ENCODE data around the gene PTPDC1.

The PTPDC1 gene

GRCh38 chr9:94068257-94068656 is 16.0 kb upstream of the PTPDC1 start:
- no peak overlapping the region for H3K4me3 ChIP-seq (ENCODE audit: low read depth in 1 of 2, low read length in 2 of 2)
- H3K9me3 ChIP-seq (ENCODE audit: control insufficient read depth in 1 of 2, low read length in 2 of 2): peaks cover 0 to 7% of the 10 kb centered on the region in 2 donors
- H3K27ac ChIP-seq (ENCODE audit: low read depth, low read length): no peak overlapping the region
- no peaks in the 10 kb centered on the region for H3K27me3 ChIP-seq (ENCODE audit: control insufficient read depth in 1 of 2, insufficient read depth in 2 of 2, low read length in 2 of 2)
- H3K9ac ChIP-seq (ENCODE audit: low read depth in 1 of 2, low read length in 2 of 2): no peak overlapping the region
- H3K4me1 ChIP-seq (ENCODE audit: control insufficient read depth in 1 of 2, insufficient read depth in 2 of 2, low read length in 2 of 2): no peaks in the 10 kb centered on the region
- peaks cover 0 to 3% of the 10 kb centered on the region in 2 donors for H3K36me3 ChIP-seq (ENCODE audit: control insufficient read depth in 1 of 2, insufficient read depth in 2 of 2, low read length in 2 of 2)

- no peaks in the 10 kb centered on the region for H3K4me1 ChIP-seq (ENCODE audit: control insufficient read depth in 1 of 2, insufficient read depth in 2 of 2, low read length in 2 of 2)
- H3K9me3 ChIP-seq (ENCODE audit: control insufficient read depth in 1 of 2, low read length in 2 of 2): no peaks in the 10 kb centered on the region
- H3K27me3 ChIP-seq (ENCODE audit: control insufficient read depth in 1 of 2, insufficient read depth in 2 of 2, low read length in 2 of 2): no peaks in the 10 kb centered on the region
- H3K36me3 ChIP-seq (ENCODE audit: control insufficient read depth in 1 of 2, insufficient read depth in 2 of 2, low read length in 2 of 2): peaks cover 0 to 3% of the 10 kb centered on the region in 2 donors
- H3K4me3 ChIP-seq (ENCODE audit: low read depth in 1 of 2, low read length in 2 of 2): no peak overlapping the region
- no peak overlapping the region for H3K27ac ChIP-seq (ENCODE audit: low read depth, low read length)
- no peak overlapping the region for H3K9ac ChIP-seq (ENCODE audit: low read depth in 1 of 2, low read length in 2 of 2)
These were observed 7.7 kb upstream of the PTPDC1 start for GRCh38 chr9:94076557-94076956.

GRCh38 chr9:94078086-94078485 is 6.2 kb upstream of the PTPDC1 start:
- Histone ChIP-seq H3K27ac (ENCODE audit: low read depth, low read length) (no peak overlapping the region), H3K27me3 (ENCODE audit: control insufficient read depth in 1 of 2, insufficient read depth in 2 of 2, low read length in 2 of 2) (no peaks in the 10 kb centered on the region), H3K9ac (ENCODE audit: low read depth in 1 of 2, low read length in 2 of 2) (no peak overlapping the region)

GRCh38 chr9:94079236-94079635 is 5.0 kb upstream of the PTPDC1 start:
- H3K27me3 ChIP-seq (ENCODE audit: control insufficient read depth in 1 of 2, insufficient read depth in 2 of 2, low read length in 2 of 2): no peaks in the 10 kb centered on the region
- no peak overlapping the region for H3K9ac ChIP-seq (ENCODE audit: low read depth in 1 of 2, low read length in 2 of 2)
- no peak overlapping the region for H3K27ac ChIP-seq (ENCODE audit: low read depth, low read length)
- H3K36me3 ChIP-seq (ENCODE audit: control insufficient read depth in 1 of 2, insufficient read depth in 2 of 2, low read length in 2 of 2): no peaks in the 10 kb centered on the region
- H3K4me1 ChIP-seq (ENCODE audit: control insufficient read depth in 1 of 2, insufficient read depth in 2 of 2, low read length in 2 of 2): no peaks in the 10 kb centered on the region
- H3K9me3 ChIP-seq (ENCODE audit: control insufficient read depth in 1 of 2, low read length in 2 of 2): no peaks in the 10 kb centered on the region
- H3K4me3 ChIP-seq (ENCODE audit: low read depth in 1 of 2, low read length in 2 of 2): no peak overlapping the region

More at GRCh38 chr9:94078086-94078485, 6.2 kb upstream of the PTPDC1 start:
- H3K4me3 ChIP-seq (ENCODE audit: low read depth in 1 of 2, low read length in 2 of 2): no peak overlapping the region
- no peaks in the 10 kb centered on the region for H3K4me1 ChIP-seq (ENCODE audit: control insufficient read depth in 1 of 2, insufficient read depth in 2 of 2, low read length in 2 of 2)
- H3K9me3 ChIP-seq (ENCODE audit: control insufficient read depth in 1 of 2, low read length in 2 of 2): no peaks in the 10 kb centered on the region
- H3K36me3 ChIP-seq (ENCODE audit: control insufficient read depth in 1 of 2, insufficient read depth in 2 of 2, low read length in 2 of 2): no peaks in the 10 kb centered on the region

- Histone ChIP-seq H3K9ac (ENCODE audit: low read depth in 1 of 2, low read length in 2 of 2) (no peak overlapping the region), H3K27ac (ENCODE audit: low read depth, low read length) (no peak overlapping the region), H3K9me3 (ENCODE audit: control insufficient read depth in 1 of 2, low read length in 2 of 2) (no peaks in the 10 kb centered on the region), H3K36me3 (ENCODE audit: control insufficient read depth in 1 of 2, insufficient read depth in 2 of 2, low read length in 2 of 2) (peaks cover 0 to 3% of the 10 kb centered on the region in 2 donors), H3K27me3 (ENCODE audit: control insufficient read depth in 1 of 2, insufficient read depth in 2 of 2, low read length in 2 of 2) (no peaks in the 10 kb centered on the region), H3K4me3 (ENCODE audit: low read depth in 1 of 2, low read length in 2 of 2) (no peak overlapping the region), H3K4me1 (ENCODE audit: control insufficient read depth in 1 of 2, insufficient read depth in 2 of 2, low read length in 2 of 2) (no peaks in the 10 kb centered on the region)
These were observed 4.0 kb upstream of the PTPDC1 start for GRCh38 chr9:94080249-94080648.

- Histone ChIP-seq H3K9me3 (ENCODE audit: control insufficient read depth in 1 of 2, low read length in 2 of 2) (no peaks in the 10 kb centered on the region), H3K4me3 (ENCODE audit: low read depth in 1 of 2, low read length in 2 of 2) (no peak overlapping the region), H3K4me1 (ENCODE audit: control insufficient read depth in 1 of 2, insufficient read depth in 2 of 2, low read length in 2 of 2) (no peaks in the 10 kb centered on the region), H3K36me3 (ENCODE audit: control insufficient read depth in 1 of 2, insufficient read depth in 2 of 2, low read length in 2 of 2) (peaks cover 0 to 5% of the 10 kb centered on the region in 2 donors), H3K9ac (ENCODE audit: low read depth in 1 of 2, low read length in 2 of 2) (no peak overlapping the region), H3K27ac (ENCODE audit: low read depth, low read length) (no peak overlapping the region), H3K27me3 (ENCODE audit: control insufficient read depth in 1 of 2, insufficient read depth in 2 of 2, low read length in 2 of 2) (no peaks in the 10 kb centered on the region)
These were observed 2.8 kb upstream of the PTPDC1 start for GRCh38 chr9:94081435-94081834.

GRCh38 chr9:94081864-94082463 is 2.3 kb upstream of the PTPDC1 start:
- H3K27me3 ChIP-seq (ENCODE audit: control insufficient read depth in 1 of 2, insufficient read depth in 2 of 2, low read length in 2 of 2): no peaks in the 10 kb centered on the region
- no peak overlapping the region for H3K4me3 ChIP-seq (ENCODE audit: low read depth in 1 of 2, low read length in 2 of 2)
- H3K36me3 ChIP-seq (ENCODE audit: control insufficient read depth in 1 of 2, insufficient read depth in 2 of 2, low read length in 2 of 2): peaks cover 0 to 5% of the 10 kb centered on the region in 2 donors
- no peak overlapping the region for H3K27ac ChIP-seq (ENCODE audit: low read depth, low read length)
- H3K9ac ChIP-seq (ENCODE audit: low read depth in 1 of 2, low read length in 2 of 2): no peak overlapping the region
- H3K4me1 ChIP-seq (ENCODE audit: control insufficient read depth in 1 of 2, insufficient read depth in 2 of 2, low read length in 2 of 2): no peaks in the 10 kb centered on the region
- no peaks in the 10 kb centered on the region for H3K9me3 ChIP-seq (ENCODE audit: control insufficient read depth in 1 of 2, low read length in 2 of 2)

GRCh38 chr9:94082553-94082952 is 1.7 kb upstream of the PTPDC1 start:
- no peak overlapping the region for H3K27ac ChIP-seq (ENCODE audit: low read depth, low read length)
- peaks cover 0 to 5% of the 10 kb centered on the region in 2 donors for H3K36me3 ChIP-seq (ENCODE audit: control insufficient read depth in 1 of 2, insufficient read depth in 2 of 2, low read length in 2 of 2)
- H3K9me3 ChIP-seq (ENCODE audit: control insufficient read depth in 1 of 2, low read length in 2 of 2): no peaks in the 10 kb centered on the region
- no peak overlapping the region for H3K9ac ChIP-seq (ENCODE audit: low read depth in 1 of 2, low read length in 2 of 2)
- no peaks in the 10 kb centered on the region for H3K4me1 ChIP-seq (ENCODE audit: control insufficient read depth in 1 of 2, insufficient read depth in 2 of 2, low read length in 2 of 2)
- H3K4me3 ChIP-seq (ENCODE audit: low read depth in 1 of 2, low read length in 2 of 2): no peak overlapping the region
- H3K27me3 ChIP-seq (ENCODE audit: control insufficient read depth in 1 of 2, insufficient read depth in 2 of 2, low read length in 2 of 2): no peaks in the 10 kb centered on the region

- no peaks in the 10 kb centered on the region for H3K27me3 ChIP-seq (ENCODE audit: control insufficient read depth in 1 of 2, insufficient read depth in 2 of 2, low read length in 2 of 2)
- no peak overlapping the region for H3K9ac ChIP-seq (ENCODE audit: low read depth in 1 of 2, low read length in 2 of 2)
- peaks cover 0 to 5% of the 10 kb centered on the region in 2 donors for H3K36me3 ChIP-seq (ENCODE audit: control insufficient read depth in 1 of 2, insufficient read depth in 2 of 2, low read length in 2 of 2)
- no peak overlapping the region for H3K27ac ChIP-seq (ENCODE audit: low read depth, low read length)
- H3K4me3 ChIP-seq (ENCODE audit: low read depth in 1 of 2, low read length in 2 of 2): no peak overlapping the region
- no peaks in the 10 kb centered on the region for H3K4me1 ChIP-seq (ENCODE audit: control insufficient read depth in 1 of 2, insufficient read depth in 2 of 2, low read length in 2 of 2)
- H3K9me3 ChIP-seq (ENCODE audit: control insufficient read depth in 1 of 2, low read length in 2 of 2): no peaks in the 10 kb centered on the region
These were observed 1.3 kb upstream of the PTPDC1 start for GRCh38 chr9:94082956-94083355.

GRCh38 chr9:94083384-94083783 is 880 bp upstream of the PTPDC1 start:
- H3K4me1 ChIP-seq (ENCODE audit: control insufficient read depth in 1 of 2, insufficient read depth in 2 of 2, low read length in 2 of 2): no peaks in the 10 kb centered on the region
- H3K9ac ChIP-seq (ENCODE audit: low read depth in 1 of 2, low read length in 2 of 2): no peak overlapping the region
- H3K27me3 ChIP-seq (ENCODE audit: control insufficient read depth in 1 of 2, insufficient read depth in 2 of 2, low read length in 2 of 2): no peaks in the 10 kb centered on the region
- H3K9me3 ChIP-seq (ENCODE audit: control insufficient read depth in 1 of 2, low read length in 2 of 2): no peaks in the 10 kb centered on the region
- peaks cover 0 to 5% of the 10 kb centered on the region in 2 donors for H3K36me3 ChIP-seq (ENCODE audit: control insufficient read depth in 1 of 2, insufficient read depth in 2 of 2, low read length in 2 of 2)
- H3K4me3 ChIP-seq (ENCODE audit: low read depth in 1 of 2, low read length in 2 of 2): no peak overlapping the region
- no peak overlapping the region for H3K27ac ChIP-seq (ENCODE audit: low read depth, low read length)

Measured in duodenal mucosa (tissue), 2 donors.